HepG2 (cell line): ENCODE measurements around the gene GAREM1. TPM values are rescaled to one million over a fixed set of nuclear protein-coding genes. Genes with fewer than 3 reads are reported as not detected.
A peak's percentile ranks its signal among the peaks of the same experiment; 100 is the strongest.

ENCODE experiments used
- FOXK1 ChIP-seq: sonication (generic); formaldehyde crosslinking; IDR thresholded peaks from 2 replicates; pipeline ENCODE4 v1.4.0; 2020; ENCODE audit warnings: low read depth, missing genetic modification reagents, borderline replicate concordance
- FOXO1 ChIP-seq: sonication (generic); formaldehyde crosslinking; IDR thresholded peaks from 2 replicates; pipeline ENCODE4 v1.4.0; 2020; ENCODE audit warnings: missing genetic modification reagents
- MEIS2 ChIP-seq: sonication (generic); formaldehyde crosslinking; IDR thresholded peaks from 2 replicates; pipeline ENCODE4 v1.9.0; 2021; ENCODE audit warnings: mild to moderate bottlenecking, missing genetic modification reagents
- MXI1 ChIP-seq: IDR thresholded peaks from 3 replicates; pipeline ENCODE4 v1.6.1; 2012; ENCODE audit warnings: low read depth, low read length, inconsistent platforms, borderline replicate concordance
- NFIB ChIP-seq: sonication (generic); formaldehyde crosslinking; IDR thresholded peaks from 2 replicates; pipeline ENCODE4 v1.9.0; 2021; ENCODE audit warnings: missing genetic modification reagents, mild to moderate bottlenecking, borderline replicate concordance
- NR2F1 ChIP-seq, 2 experiments: fragments of 450-650 bp in 1 of 2; formaldehyde crosslinking in 1 of 2; IDR thresholded peaks; 2 replicates each; pipeline versions ENCODE4 v1.5.0 to v1.6.1; 2016 to 2020; ENCODE audit warnings: mild to moderate bottlenecking in 1 of 2, missing compliant biosample characterization in 1 of 2, missing genetic modification reagents in 1 of 2, moderate library complexity in 1 of 2
- NR2F6 ChIP-seq, 2 experiments: IDR thresholded peaks; 2 replicates each; pipeline ENCODE4 v1.6.1; 2016; ENCODE audit warnings: antibody characterized with exemption in 1 of 2, mild to moderate bottlenecking in 1 of 2
- PITX1 ChIP-seq: sonication (generic); formaldehyde crosslinking; IDR thresholded peaks from 2 replicates; pipeline ENCODE4 v1.5.1; 2020; ENCODE audit warnings: mild to moderate bottlenecking, missing genetic modification reagents
- SMAD9 ChIP-seq: sonication (generic); formaldehyde crosslinking; IDR thresholded peaks from 2 replicates; pipeline ENCODE4 v1.5.1; 2020; ENCODE audit warnings: mild to moderate bottlenecking, missing genetic modification reagents
- TBX2 ChIP-seq: sonication (generic); formaldehyde crosslinking; IDR thresholded peaks from 2 replicates; pipeline ENCODE4 v1.5.0; 2020; ENCODE audit warnings: missing genetic modification reagents, mild to moderate bottlenecking, borderline replicate concordance
- ZNF17 ChIP-seq: sonication (generic); formaldehyde crosslinking; IDR thresholded peaks from 2 replicates; pipeline ENCODE4 v1.5.0; 2020; ENCODE audit warnings: mild to moderate bottlenecking, missing genetic modification reagents
- ZNF44 ChIP-seq: sonication (generic); formaldehyde crosslinking; IDR thresholded peaks from 2 replicates; pipeline ENCODE4 v1.5.1; 2020; ENCODE audit warnings: mild to moderate bottlenecking, missing genetic modification reagents
- ZNF670 ChIP-seq: sonication (generic); formaldehyde crosslinking; IDR thresholded peaks from 2 replicates; pipeline ENCODE4 v1.8.0; 2022; ENCODE audit warnings: mild to moderate bottlenecking, missing genetic modification reagents, borderline replicate concordance
- polyA plus RNA-seq, 8 experiments: library from polyadenylated mRNA; depleted of rRNA in 3 of 8; stranded (reverse) in 7 of 8; unstranded in 1 of 8; fragments of >200 nt; fragmentation: Illumina TruSeq in 4 of 8; extraction: Trizol in 4 of 8; gene quantifications; 2 replicates each; pipeline versions ENCODE4 v1.2.1 to v1.2.3, GENCODE V29; 2011 to 2016; ENCODE audit warnings: low read depth in 4 of 8, missing spikeins in 1 of 8, mixed read lengths in 1 of 8; ENCODE audit not compliant: insufficient read depth in 1 of 8
- total RNA-seq, 5 experiments: library from RNA; depleted of rRNA; stranded (reverse); fragments of >200 nt; fragmentation: Illumina TruSeq; extraction: Trizol; gene quantifications; 2 replicates each; pipeline ENCODE4 v1.2.3, GENCODE V29; 2016; ENCODE audit warnings: low read depth in 1 of 5
- TF ChIP-seq, protein P1 (sequence below): sonication (generic); formaldehyde crosslinking; IDR thresholded peaks from 2 replicates; pipeline ENCODE4 v1.4.0; 2020; ENCODE audit warnings: missing genetic modification reagents, borderline replicate concordance
- TF ChIP-seq, protein P2 (sequence below): sonication (generic); formaldehyde crosslinking; IDR thresholded peaks from 2 replicates; pipeline ENCODE4 v1.4.0; 2020; ENCODE audit warnings: missing genetic modification reagents, borderline replicate concordance
- TF ChIP-seq, protein P3 (sequence below): sonication (generic); formaldehyde crosslinking; IDR thresholded peaks from 2 replicates; pipeline ENCODE4 v1.4.0; 2020; ENCODE audit warnings: missing genetic modification reagents, borderline replicate concordance

GAREM1 gene
- total and polyA plus RNA-seq, 2 of the 13 experiments (the other 11 are each of a cell fraction or from before 2014, with no cell fraction given), result 2.5 to 2.9 TPM

DNA sequence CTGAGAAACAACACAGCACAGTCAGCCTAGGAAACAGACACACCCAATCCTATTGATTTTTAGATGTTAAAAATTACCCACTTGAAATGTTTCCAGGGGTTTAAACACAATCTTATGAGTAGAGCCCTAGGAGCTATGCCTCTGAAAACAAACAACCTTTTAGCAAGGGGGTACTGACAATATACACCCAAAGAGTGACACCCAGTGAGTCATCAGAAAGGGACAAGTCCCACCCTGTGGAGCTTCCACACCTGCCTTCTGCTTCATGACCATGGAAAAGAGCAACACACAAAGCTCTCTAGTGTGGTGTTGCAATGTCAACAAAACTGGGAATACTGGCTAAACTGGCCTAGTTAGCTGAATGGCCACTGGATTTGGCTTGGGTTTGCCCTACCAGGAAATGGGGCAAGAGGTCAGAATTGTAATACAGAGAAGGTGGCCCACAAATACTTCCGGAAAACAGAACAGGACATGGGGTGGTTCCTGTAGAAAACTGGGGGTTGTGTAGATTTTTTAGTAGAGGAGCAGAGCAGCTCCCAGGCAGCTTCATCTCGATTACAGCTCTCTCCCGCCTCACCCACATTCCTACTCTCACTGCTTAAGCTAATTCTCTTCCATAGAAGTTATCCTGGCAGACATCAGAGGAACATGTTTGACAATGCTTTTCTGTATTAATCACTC lies 98.2 kb downstream of the GAREM1 start (continued):
- peak; percentile 78 for TF ChIP-seq ZNF670 (CRISPR knock-in tag)
- TF ChIP-seq, protein P1, sequence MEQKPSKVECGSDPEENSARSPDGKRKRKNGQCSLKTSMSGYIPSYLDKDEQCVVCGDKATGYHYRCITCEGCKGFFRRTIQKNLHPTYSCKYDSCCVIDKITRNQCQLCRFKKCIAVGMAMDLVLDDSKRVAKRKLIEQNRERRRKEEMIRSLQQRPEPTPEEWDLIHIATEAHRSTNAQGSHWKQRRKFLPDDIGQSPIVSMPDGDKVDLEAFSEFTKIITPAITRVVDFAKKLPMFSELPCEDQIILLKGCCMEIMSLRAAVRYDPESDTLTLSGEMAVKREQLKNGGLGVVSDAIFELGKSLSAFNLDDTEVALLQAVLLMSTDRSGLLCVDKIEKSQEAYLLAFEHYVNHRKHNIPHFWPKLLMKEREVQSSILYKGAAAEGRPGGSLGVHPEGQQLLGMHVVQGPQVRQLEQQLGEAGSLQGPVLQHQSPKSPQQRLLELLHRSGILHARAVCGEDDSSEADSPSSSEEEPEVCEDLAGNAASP, result no peak
- TF ChIP-seq ZNF44 (CRISPR knock-in tag), result no peak
- peak; percentile 92 for TF ChIP-seq TBX2 (CRISPR knock-in tag)
- TF ChIP-seq NR2F1 (CRISPR knock-in tag; IDR thresholded peaks at IDR 0.05), result peak in 1 of 2 experiments; percentile 57; a peak in 2 of 4 replicates
- peak; percentile 68; the same call in 1 of the 2 replicates for TF ChIP-seq FOXO1 (CRISPR knock-in tag)
- no peak for TF ChIP-seq NFIB (CRISPR knock-in tag)
- no peak for TF ChIP-seq ZNF17 (CRISPR knock-in tag)
- no peak for TF ChIP-seq SMAD9 (CRISPR knock-in tag)
- TF ChIP-seq, protein P2, sequence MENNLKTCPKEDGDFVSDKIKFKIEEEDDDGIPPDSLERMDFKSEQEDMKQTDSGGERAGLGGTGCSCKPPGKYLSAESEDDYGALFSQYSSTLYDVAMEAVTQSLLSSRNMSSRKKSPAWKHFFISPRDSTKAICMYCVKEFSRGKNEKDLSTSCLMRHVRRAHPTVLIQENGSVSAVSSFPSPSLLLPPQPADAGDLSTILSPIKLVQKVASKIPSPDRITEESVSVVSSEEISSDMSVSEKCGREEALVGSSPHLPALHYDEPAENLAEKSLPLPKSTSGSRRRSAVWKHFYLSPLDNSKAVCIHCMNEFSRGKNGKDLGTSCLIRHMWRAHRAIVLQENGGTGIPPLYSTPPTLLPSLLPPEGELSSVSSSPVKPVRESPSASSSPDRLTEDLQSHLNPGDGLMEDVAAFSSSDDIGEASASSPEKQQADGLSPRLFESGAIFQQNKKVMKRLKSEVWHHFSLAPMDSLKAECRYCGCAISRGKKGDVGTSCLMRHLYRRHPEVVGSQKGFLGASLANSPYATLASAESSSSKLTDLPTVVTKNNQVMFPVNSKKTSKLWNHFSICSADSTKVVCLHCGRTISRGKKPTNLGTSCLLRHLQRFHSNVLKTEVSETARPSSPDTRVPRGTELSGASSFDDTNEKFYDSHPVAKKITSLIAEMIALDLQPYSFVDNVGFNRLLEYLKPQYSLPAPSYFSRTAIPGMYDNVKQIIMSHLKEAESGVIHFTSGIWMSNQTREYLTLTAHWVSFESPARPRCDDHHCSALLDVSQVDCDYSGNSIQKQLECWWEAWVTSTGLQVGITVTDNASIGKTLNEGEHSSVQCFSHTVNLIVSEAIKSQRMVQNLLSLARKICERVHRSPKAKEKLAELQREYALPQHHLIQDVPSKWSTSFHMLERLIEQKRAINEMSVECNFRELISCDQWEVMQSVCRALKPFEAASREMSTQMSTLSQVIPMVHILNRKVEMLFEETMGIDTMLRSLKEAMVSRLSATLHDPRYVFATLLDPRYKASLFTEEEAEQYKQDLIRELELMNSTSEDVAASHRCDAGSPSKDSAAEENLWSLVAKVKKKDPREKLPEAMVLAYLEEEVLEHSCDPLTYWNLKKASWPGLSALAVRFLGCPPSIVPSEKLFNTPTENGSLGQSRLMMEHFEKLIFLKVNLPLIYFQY (CRISPR knock-in tag), result no peak; the same call in 1 of the 2 replicates
- TF ChIP-seq, protein P3, sequence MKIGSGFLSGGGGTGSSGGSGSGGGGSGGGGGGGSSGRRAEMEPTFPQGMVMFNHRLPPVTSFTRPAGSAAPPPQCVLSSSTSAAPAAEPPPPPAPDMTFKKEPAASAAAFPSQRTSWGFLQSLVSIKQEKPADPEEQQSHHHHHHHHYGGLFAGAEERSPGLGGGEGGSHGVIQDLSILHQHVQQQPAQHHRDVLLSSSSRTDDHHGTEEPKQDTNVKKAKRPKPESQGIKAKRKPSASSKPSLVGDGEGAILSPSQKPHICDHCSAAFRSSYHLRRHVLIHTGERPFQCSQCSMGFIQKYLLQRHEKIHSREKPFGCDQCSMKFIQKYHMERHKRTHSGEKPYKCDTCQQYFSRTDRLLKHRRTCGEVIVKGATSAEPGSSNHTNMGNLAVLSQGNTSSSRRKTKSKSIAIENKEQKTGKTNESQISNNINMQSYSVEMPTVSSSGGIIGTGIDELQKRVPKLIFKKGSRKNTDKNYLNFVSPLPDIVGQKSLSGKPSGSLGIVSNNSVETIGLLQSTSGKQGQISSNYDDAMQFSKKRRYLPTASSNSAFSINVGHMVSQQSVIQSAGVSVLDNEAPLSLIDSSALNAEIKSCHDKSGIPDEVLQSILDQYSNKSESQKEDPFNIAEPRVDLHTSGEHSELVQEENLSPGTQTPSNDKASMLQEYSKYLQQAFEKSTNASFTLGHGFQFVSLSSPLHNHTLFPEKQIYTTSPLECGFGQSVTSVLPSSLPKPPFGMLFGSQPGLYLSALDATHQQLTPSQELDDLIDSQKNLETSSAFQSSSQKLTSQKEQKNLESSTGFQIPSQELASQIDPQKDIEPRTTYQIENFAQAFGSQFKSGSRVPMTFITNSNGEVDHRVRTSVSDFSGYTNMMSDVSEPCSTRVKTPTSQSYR (CRISPR knock-in tag), result peak; percentile 43; the same call in 1 of the 2 replicates
- peak; percentile 71; the same call in 1 of the 2 replicates for TF ChIP-seq PITX1 (CRISPR knock-in tag)
- TF ChIP-seq MXI1, result peak; percentile 36; the same call in 1 of the 3 replicates
- peak; percentile 84 for TF ChIP-seq FOXK1
- TF ChIP-seq MEIS2 (CRISPR knock-in tag), result peak; percentile 85
- TF ChIP-seq NR2F6 (IDR thresholded peaks at IDR 0.05), result peak; percentile 73
- TF ChIP-seq NR2F6 (CRISPR knock-in tag; IDR thresholded peaks at IDR 0.05), result peak; percentile 87
